HG03159 (cell line): ENCODE data around the gene EPB41L4B.
"Not testable (repeated sequence)": the region's sequence is repeated elsewhere in the genome, so short reads cannot be mapped to it uniquely, and the experiment has no call there.

Experiments
- ATAC-seq: cut with Tn5 transposase; IDR thresholded peaks from one replicate; pipeline ENCODE4 v1.9.1; 2021; ENCODE audit warnings: mild to moderate bottlenecking, moderate library complexity; ENCODE audit not compliant: unreplicated experiment

Gene EPB41L4B

DNA sequence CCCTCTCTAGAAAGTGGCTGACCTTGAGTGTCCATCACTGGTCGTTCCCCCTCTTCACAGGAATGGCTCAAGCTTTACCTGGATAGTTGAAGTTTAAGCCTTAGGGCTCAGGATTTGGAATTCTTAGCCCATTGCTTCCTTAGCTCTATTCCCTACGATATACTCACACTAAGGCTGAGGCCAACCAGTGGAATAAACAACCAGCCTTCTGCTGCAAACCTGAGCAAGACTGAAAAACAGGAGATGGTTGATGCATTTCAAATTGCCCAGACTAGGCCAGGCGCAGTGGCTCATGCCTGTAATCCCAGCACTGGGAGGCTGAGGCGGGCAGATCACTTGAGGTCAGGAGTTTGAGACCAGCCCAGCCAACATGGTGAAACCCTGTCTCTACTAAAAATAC, 194.2 kb downstream of the EPB41L4B start:
- not testable (repeated sequence) for ATAC-seq

DNA sequence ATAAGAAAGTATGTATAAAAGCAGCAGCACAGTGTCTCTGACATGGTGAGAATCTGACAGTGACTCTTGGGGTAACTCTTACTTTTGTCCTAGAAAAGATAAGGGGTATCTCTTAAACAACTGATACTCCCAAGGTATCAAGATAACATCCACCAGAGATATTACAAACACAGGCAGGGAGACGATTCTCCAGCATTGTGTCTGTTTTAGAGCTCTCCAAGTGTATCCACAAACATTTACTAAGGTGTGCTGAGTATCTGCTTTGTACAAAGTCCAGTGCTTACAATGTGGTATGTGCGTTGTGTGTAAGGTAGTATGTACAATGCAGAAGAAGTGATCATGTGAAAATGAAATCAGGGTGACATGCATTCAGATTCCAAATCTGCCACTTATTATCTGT, 196.7 kb downstream of the EPB41L4B start:
- ATAC-seq: no peak

DNA sequence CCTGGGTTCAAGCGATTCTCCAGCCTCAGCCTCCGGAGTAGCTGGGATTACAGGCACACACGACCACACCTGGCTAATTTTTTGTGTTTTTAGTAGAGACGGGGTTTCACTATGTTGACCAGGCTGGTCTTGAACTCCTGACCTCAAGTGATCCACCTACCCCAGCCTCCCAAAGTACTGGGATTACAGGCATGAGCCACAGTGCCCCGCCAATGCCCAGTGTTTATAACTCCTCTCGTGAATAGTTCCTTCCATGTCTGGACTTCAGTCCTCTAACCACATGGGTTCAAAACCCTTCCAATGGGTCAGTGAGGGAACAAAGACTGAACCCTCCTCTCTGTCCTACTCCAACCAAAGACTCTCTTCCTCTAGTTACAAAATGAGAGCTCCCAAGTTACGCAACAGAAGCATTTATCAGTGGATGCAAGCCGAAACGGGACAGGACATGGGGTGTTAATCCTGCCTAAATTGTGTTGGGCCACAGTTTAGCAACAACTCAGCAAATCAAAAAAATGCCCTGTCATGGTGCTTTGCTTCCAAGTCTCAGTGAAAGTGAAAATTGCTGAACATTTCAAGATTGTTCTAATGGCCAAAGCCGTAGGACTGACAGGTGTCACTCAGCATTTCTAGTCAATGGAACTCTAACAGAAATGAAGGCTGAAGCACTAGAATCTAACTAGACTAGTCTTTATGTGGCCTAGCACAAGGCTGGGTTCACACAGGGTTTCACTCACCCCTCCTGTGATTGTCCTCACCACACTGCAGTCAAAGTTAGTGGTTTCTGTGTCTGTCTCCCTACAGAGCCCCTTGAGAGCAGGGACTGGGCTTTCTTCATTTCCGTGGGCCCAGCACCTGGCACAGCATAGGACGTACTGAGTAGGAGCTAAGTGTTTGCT, 197.9 kb downstream of the EPB41L4B start:
- no peak for ATAC-seq
